A673 (cell line): Measurements from ENCODE around the gene CIAO2B. TPM values are rescaled to one million over a fixed set of nuclear protein-coding genes. Genes with fewer than 3 reads are reported as not detected.
A peak's percentile ranks its signal among the peaks of the same experiment; 100 is the strongest.

ENCODE experiments used
- BruUV-seq: library from RNA; stranded (reverse); fragments of 400-500 nt; replicated peaks from 2 replicates; lab custom pipeline; 2021; lab: Mats Ljungman, UMichigan
- CTCF ChIA-PET: fragments of 300-600 bp; sonication (Branson Sonifier 250); formaldehyde crosslinking; loops from one replicate; lab custom pipeline; 2022; ENCODE audit warnings: antibody characterized with exemption; lab: Charles Lee
- POLR2A ChIA-PET: fragments of 300-600 bp; sonication (Branson Sonifier 250); formaldehyde crosslinking; loops from one replicate; lab custom pipeline; 2022; ENCODE audit warnings: antibody characterized with exemption; ENCODE audit not compliant: low non-redundant PET; lab: Charles Lee
- DNase-seq: peaks from one replicate; pipeline ENCODE4 v3.0.0-alpha.2; 2015; ENCODE audit warnings: low spot score
- H3K27ac ChIP-seq: fragments of 200-600 bp; sonication (generic); 2 replicates; pipeline ENCODE4 v1.5.1; 2016; ENCODE audit warnings: mixed run types, low read depth, mild to moderate bottlenecking, mixed read lengths, antibody characterized with exemption, low read length; ENCODE audit not compliant: poor library complexity, severe bottlenecking
- H3K27me3 ChIP-seq: fragments of 200-600 bp; sonication (generic); replicated peaks from 2 replicates; pipeline ENCODE4 v1.6.1; 2017; ENCODE audit warnings: mixed run types, low read depth, mild to moderate bottlenecking, mixed read lengths, antibody characterized with exemption, low read length; ENCODE audit not compliant: insufficient read depth, poor library complexity
- H3K36me3 ChIP-seq: fragments of 200-600 bp; sonication (generic); 2 replicates; pipeline ENCODE4 v1.6.1; 2016; ENCODE audit warnings: mixed run types, mild to moderate bottlenecking, mixed read lengths, antibody characterized with exemption, low read length; ENCODE audit not compliant: insufficient read depth, poor library complexity, severe bottlenecking
- H3K4me1 ChIP-seq: fragments of 200-600 bp; sonication (generic); 2 replicates; pipeline ENCODE4 v1.6.1; 2017; ENCODE audit warnings: mixed run types, mild to moderate bottlenecking, mixed read lengths, antibody characterized with exemption, low read length; ENCODE audit not compliant: insufficient read depth, poor library complexity, severe bottlenecking
- H3K4me3 ChIP-seq: fragments of 200-600 bp; sonication (generic); 2 replicates; pipeline ENCODE4 v1.5.1; 2016; ENCODE audit warnings: low read depth, mixed run types, mild to moderate bottlenecking, mixed read lengths, low read length; ENCODE audit not compliant: poor library complexity, severe bottlenecking
- H3K9me3 ChIP-seq: fragments of 200-600 bp; sonication (generic); 2 replicates; pipeline ENCODE4 v1.6.1; 2016; ENCODE audit warnings: mixed run types, low read depth, mild to moderate bottlenecking, mixed read lengths, antibody characterized with exemption, low read length; ENCODE audit not compliant: poor library complexity, severe bottlenecking
- EZH2 ChIP-seq: fragments of 200-600 bp; sonication (generic); IDR thresholded peaks from 2 replicates; pipeline ENCODE4 v1.6.1; 2017; ENCODE audit warnings: borderline replicate concordance, low read depth, mild to moderate bottlenecking, mixed read lengths, antibody characterized with exemption, low read length; ENCODE audit not compliant: poor library complexity, severe bottlenecking
- intact Hi-C: fragments of 100-400 bp; cut with micrococcal nuclease; formaldehyde crosslinking; loops from one replicate; pipeline ENCODE4 v1.10.0; 2022; ENCODE audit not compliant: unreplicated experiment
- total RNA-seq: library from RNA; stranded (reverse); gene quantifications from 2 replicates; pipeline ENCODE4 v1.2.3, GENCODE V29; 2021
- TF ChIP-seq, protein P1 (sequence below): fragments of 300-800, 200-600 bp; sonication (generic); conservative IDR thresholded peaks from 2 replicates; pipeline ENCODE4 v1.5.1; 2017; ENCODE audit warnings: low read depth, mild to moderate bottlenecking, antibody characterized with exemption, low read length, moderate library complexity, mixed read lengths

CIAO2B gene
- total RNA-seq, 1 experiment from 2014 or later: 108 TPM

DNA sequence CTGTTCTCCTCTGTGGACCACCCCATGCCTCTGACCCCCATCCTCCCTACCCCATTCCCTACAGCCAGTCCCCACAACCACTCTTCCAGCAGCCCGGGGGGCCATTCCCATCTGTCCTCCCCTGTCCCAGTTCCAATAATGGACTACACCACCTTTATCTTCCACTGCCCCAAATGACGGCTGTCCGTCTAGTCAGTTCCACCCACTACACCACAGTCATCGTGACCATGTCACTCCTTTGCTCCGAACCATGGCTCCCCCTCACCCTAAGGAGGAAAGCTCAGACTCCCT, 38.6 kb downstream of the CIAO2B start:
- no peak overlapping the region for H3K4me3 ChIP-seq
- no TSS peak for BruUV-seq
- H3K27ac ChIP-seq: no peak overlapping the region
- no peak for TF ChIP-seq EZH2
- TF ChIP-seq, protein P1, sequence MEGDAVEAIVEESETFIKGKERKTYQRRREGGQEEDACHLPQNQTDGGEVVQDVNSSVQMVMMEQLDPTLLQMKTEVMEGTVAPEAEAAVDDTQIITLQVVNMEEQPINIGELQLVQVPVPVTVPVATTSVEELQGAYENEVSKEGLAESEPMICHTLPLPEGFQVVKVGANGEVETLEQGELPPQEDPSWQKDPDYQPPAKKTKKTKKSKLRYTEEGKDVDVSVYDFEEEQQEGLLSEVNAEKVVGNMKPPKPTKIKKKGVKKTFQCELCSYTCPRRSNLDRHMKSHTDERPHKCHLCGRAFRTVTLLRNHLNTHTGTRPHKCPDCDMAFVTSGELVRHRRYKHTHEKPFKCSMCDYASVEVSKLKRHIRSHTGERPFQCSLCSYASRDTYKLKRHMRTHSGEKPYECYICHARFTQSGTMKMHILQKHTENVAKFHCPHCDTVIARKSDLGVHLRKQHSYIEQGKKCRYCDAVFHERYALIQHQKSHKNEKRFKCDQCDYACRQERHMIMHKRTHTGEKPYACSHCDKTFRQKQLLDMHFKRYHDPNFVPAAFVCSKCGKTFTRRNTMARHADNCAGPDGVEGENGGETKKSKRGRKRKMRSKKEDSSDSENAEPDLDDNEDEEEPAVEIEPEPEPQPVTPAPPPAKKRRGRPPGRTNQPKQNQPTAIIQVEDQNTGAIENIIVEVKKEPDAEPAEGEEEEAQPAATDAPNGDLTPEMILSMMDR: no peak
- no peak for DNase-seq
- intact Hi-C loops: loop anchor here (1.0 to 10.0 kb wide), 3 partner anchors 33 to 259 kb away; partner anchors contain the start of genes B3GNT9, FBXL8 and TRADD
- no peaks in the 10 kb centered on the region for H3K36me3 ChIP-seq
- no peaks in the 10 kb centered on the region for H3K9me3 ChIP-seq
- no peaks in the 10 kb centered on the region for H3K27me3 ChIP-seq
- ChIA-PET CTCF (interaction anchor here (0.6 to 1.6 kb wide), 3 partner anchors 33 to 275 kb away, joined by 4 to 11 read pairs (median 4); partner anchors contain the start of gene NOL3), POLR2A (no interaction called here)
- H3K4me1 ChIP-seq: peaks cover 10% of the 10 kb centered on the region

DNA sequence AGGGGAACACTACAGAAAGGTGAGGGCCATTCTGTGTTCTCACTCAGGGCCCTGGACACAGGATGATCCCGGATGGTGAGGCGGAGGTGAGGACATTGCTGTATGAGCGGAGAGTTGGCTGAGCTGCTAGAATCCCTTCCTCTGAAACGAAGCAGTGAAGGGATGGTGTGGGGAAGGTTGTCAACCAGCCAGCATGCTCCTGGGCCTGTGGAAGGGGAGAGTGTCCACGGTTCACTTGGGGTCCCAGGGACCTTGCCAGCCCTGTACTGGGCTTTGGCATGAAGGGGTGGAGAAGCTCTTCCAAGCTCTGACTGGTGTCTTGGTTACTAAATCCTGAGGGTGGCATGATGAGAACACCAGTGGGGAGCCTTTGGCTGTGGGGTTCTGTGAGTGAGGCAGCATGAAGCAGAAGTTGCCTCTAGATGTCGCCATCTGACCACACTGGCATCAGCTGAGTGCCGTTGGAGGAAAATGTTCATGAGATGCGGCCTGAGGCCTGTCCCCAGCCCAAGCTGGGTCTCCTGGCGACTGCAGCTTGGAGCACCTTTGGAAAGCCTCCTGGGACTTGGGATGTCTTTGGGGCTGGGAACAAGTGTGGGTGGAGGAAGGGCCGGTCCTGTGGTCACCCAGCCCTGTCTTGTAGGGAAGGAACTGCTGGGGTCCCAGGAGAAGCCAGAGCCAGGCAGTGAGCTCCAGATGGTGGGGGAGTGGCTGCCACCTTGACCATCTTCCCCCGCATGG, 39.1 kb downstream of the CIAO2B start:
- Histone ChIP-seq H3K36me3 (no peaks in the 10 kb centered on the region), H3K27me3 (no peaks in the 10 kb centered on the region), H3K4me3 (no peak overlapping the region), H3K27ac (no peak overlapping the region), H3K4me1 (peaks cover 8% of the 10 kb centered on the region), H3K9me3 (no peaks in the 10 kb centered on the region)
- POLR2A ChIA-PET: no interaction called here
- BruUV-seq: no TSS peak
- no peak for TF ChIP-seq EZH2
- TF ChIP-seq, protein P1: peak; percentile 87
- CTCF ChIA-PET: interaction anchor here (0.5 to 1.6 kb wide), 4 partner anchors 34 to 275 kb away, joined by 3 to 11 read pairs (median 4); partner anchors contain the start of gene NOL3
- DNase-seq: peak; percentile 76
- intact Hi-C loops: loop anchor here (1.0 to 10.0 kb wide), 3 partner anchors 33 to 260 kb away; partner anchors contain the start of genes B3GNT9, FBXL8 and TRADD

DNA sequence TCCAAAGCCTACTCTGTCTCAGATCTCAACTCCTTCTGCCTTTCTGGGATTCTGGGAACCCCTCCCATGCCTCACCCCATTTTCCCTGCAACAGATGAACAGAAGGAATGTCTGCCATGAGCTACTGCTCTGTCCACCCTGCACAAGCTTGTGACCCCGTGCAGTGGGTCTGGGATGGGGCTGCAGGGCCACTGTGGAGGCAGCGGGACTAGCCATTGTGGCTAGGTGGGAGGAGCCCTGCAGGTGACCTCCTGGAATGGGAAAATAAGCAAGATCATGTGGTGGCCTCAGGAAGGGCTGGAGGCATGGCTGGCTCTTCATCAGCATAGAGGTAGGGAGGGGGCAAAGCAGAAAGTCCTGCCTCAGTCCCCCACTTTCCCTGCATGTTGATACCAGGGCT, 40.1 kb downstream of the CIAO2B start:
- Histone ChIP-seq H3K36me3 (peaks cover 3% of the 10 kb centered on the region), H3K27me3 (no peaks in the 10 kb centered on the region), H3K4me1 (no peaks in the 10 kb centered on the region), H3K27ac (no peak overlapping the region), H3K4me3 (no peak overlapping the region), H3K9me3 (no peaks in the 10 kb centered on the region)
- DNase-seq: no peak
- BruUV-seq: no TSS peak
- intact Hi-C loops: loop anchor here (10.0 kb wide), 1 partner anchor 261 kb away; the partner anchor contains the start of genes B3GNT9, FBXL8 and TRADD
- TF ChIP-seq, protein P1: no peak
- no peak for TF ChIP-seq EZH2
- CTCF ChIA-PET: interaction anchor here (0.6 kb wide), 1 partner anchor 23 kb away, joined by 3 read pairs; no protein-coding TSS in a partner anchor
- POLR2A ChIA-PET: no interaction called here
